SJSA1 (cell line): ENCODE data around the gene VWF. TPM values are rescaled to one million over a fixed set of nuclear protein-coding genes. Genes with fewer than 3 reads are reported as not detected.
"Not testable (repeated sequence)": the region's sequence is repeated elsewhere in the genome, so short reads cannot be mapped to it uniquely, and the experiment has no call there.

Source experiments
- DNase-seq, 2 experiments: peaks; one replicate each; pipeline ENCODE4 v3.0.0-alpha.2; 2015 to 2020; ENCODE audit warnings: low spot score in 2 of 2, low read depth in 1 of 2
- H3K27ac ChIP-seq: fragments of 250-450 bp; sonication (Bioruptor Pico); 2 replicates; pipeline ENCODE4 v1.5.1; 2020; ENCODE audit warnings: mild to moderate bottlenecking, moderate library complexity
- H3K27me3 ChIP-seq: fragments of 250-450 bp; sonication (Bioruptor Pico); replicated peaks from 2 replicates; pipeline ENCODE4 v1.5.1; 2020; ENCODE audit warnings: mild to moderate bottlenecking, moderate library complexity
- H3K36me3 ChIP-seq: fragments of 250-450 bp; sonication (Bioruptor Pico); 2 replicates; pipeline ENCODE4 v1.5.1; 2020; ENCODE audit warnings: mild to moderate bottlenecking
- H3K4me1 ChIP-seq: fragments of 250-450 bp; sonication (Bioruptor Pico); replicated peaks from 2 replicates; pipeline ENCODE4 v1.6.1; 2021; ENCODE audit warnings: mild to moderate bottlenecking
- H3K4me3 ChIP-seq: fragments of 250-450 bp; sonication (Bioruptor Pico); 2 replicates; pipeline ENCODE4 v1.5.1; 2020; ENCODE audit warnings: mild to moderate bottlenecking
- H3K9me3 ChIP-seq: fragments of 250-450 bp; sonication (Bioruptor Pico); replicated peaks from 2 replicates; pipeline ENCODE4 v1.5.1; 2020; ENCODE audit warnings: mild to moderate bottlenecking
- total RNA-seq: library from RNA; depleted of rRNA; stranded (reverse); fragments of >200 nt; shearing (Covaris generic); gene quantifications from 2 replicates; pipeline ENCODE4 v1.2.3, GENCODE V29; 2014; rRNA removed

Gene VWF
- total RNA-seq: 0.09 and 0.50 TPM in 2 replicates

GRCh38 chr12:6124411-6125309, at the start of gene VWF:
VWF (minus strand) TSS chr12:6124670; CDS start chr12:6123196, 1,474 bp downstream.
- H3K9me3 ChIP-seq: no peaks in the 10 kb centered on the region
- H3K4me3 ChIP-seq: no peak within 1 kb of the TSS
- no peak within 1 kb of the TSS for H3K27ac ChIP-seq
- no peaks in the 10 kb centered on the region for H3K36me3 ChIP-seq
- no peaks in the 10 kb centered on the region for H3K27me3 ChIP-seq
- peaks cover 3% of the 10 kb centered on the region for H3K4me1 ChIP-seq
- DNase-seq: no peak

GRCh38 chr12:6172862-6173261, 48.4 kb upstream of the VWF start:
- Histone ChIP-seq H3K27ac (no peak overlapping the region), H3K4me3 (no peak overlapping the region), H3K4me1 (peaks cover 12% of the 10 kb centered on the region), H3K9me3 (no peaks in the 10 kb centered on the region), H3K36me3 (no peaks in the 10 kb centered on the region), H3K27me3 (no peaks in the 10 kb centered on the region)
- DNase-seq: no peak

- Histone ChIP-seq H3K36me3 (no peaks in the 10 kb centered on the region), H3K27me3 (no peaks in the 10 kb centered on the region), H3K9me3 (no peaks in the 10 kb centered on the region), H3K4me1 (peaks cover 20% of the 10 kb centered on the region), H3K27ac (no peak overlapping the region), H3K4me3 (no peak overlapping the region)
- DNase-seq: no peak
Measured at GRCh38 chr12:6172086-6172485, 47.6 kb upstream of the VWF start.

GRCh38 chr12:6171409-6172015, 47.0 kb upstream of the VWF start:
- H3K36me3 ChIP-seq: no peaks in the 10 kb centered on the region
- no peak overlapping the region for H3K27ac ChIP-seq
- no peak for DNase-seq
- H3K27me3 ChIP-seq: no peaks in the 10 kb centered on the region
- no peaks in the 10 kb centered on the region for H3K9me3 ChIP-seq
- peaks cover 26% of the 10 kb centered on the region for H3K4me1 ChIP-seq
- no peak overlapping the region for H3K4me3 ChIP-seq

GRCh38 chr12:6167327-6168280, 43.1 kb upstream of the VWF start:
- H3K27me3 ChIP-seq: no peaks in the 10 kb centered on the region
- no peak overlapping the region for H3K4me3 ChIP-seq

GRCh38 chr12:6166808-6167207, 42.3 kb upstream of the VWF start:
- H3K27me3 ChIP-seq: no peaks in the 10 kb centered on the region
- H3K36me3 ChIP-seq: no peaks in the 10 kb centered on the region
- peaks cover 31% of the 10 kb centered on the region for H3K4me1 ChIP-seq
- DNase-seq: no peak
- peak overlapping the region; percentile 89 for H3K27ac ChIP-seq
- H3K9me3 ChIP-seq: no peaks in the 10 kb centered on the region
- no peak overlapping the region for H3K4me3 ChIP-seq

More at GRCh38 chr12:6167327-6168280, 43.1 kb upstream of the VWF start:
- H3K9me3 ChIP-seq: no peaks in the 10 kb centered on the region
- H3K4me1 ChIP-seq: peaks cover 31% of the 10 kb centered on the region
- no peaks in the 10 kb centered on the region for H3K36me3 ChIP-seq
- peak; percentile 92 to 96 for DNase-seq
- H3K27ac ChIP-seq: peak overlapping the region; percentile 89

GRCh38 chr12:6165395-6165794, 40.9 kb upstream of the VWF start:
- Histone ChIP-seq H3K9me3 (no peaks in the 10 kb centered on the region), H3K4me3 (no peak overlapping the region), H3K27ac (no peak overlapping the region), H3K4me1 (peaks cover 45% of the 10 kb centered on the region), H3K27me3 (no peaks in the 10 kb centered on the region), H3K36me3 (no peaks in the 10 kb centered on the region)
- no peak for DNase-seq

GRCh38 chr12:6163416-6164060, 39.1 kb upstream of the VWF start:
- no peak for DNase-seq
- H3K4me3 ChIP-seq: no peak overlapping the region
- H3K36me3 ChIP-seq: no peaks in the 10 kb centered on the region
- H3K27me3 ChIP-seq: no peaks in the 10 kb centered on the region
- no peaks in the 10 kb centered on the region for H3K9me3 ChIP-seq
- peaks cover 50% of the 10 kb centered on the region for H3K4me1 ChIP-seq
- H3K27ac ChIP-seq: no peak overlapping the region

- peaks cover 40% of the 10 kb centered on the region for H3K4me1 ChIP-seq
- DNase-seq: no peak
- no peaks in the 10 kb centered on the region for H3K27me3 ChIP-seq
- no peaks in the 10 kb centered on the region for H3K36me3 ChIP-seq
- no peak overlapping the region for H3K27ac ChIP-seq
- H3K4me3 ChIP-seq: no peak overlapping the region
- H3K9me3 ChIP-seq: no peaks in the 10 kb centered on the region; the same call in 1 of the 2 replicates
Measured at GRCh38 chr12:6161124-6161882, 36.8 kb upstream of the VWF start.

- H3K4me1 ChIP-seq: peaks cover 37% of the 10 kb centered on the region
- H3K9me3 ChIP-seq, H3K27ac ChIP-seq, H3K4me3 ChIP-seq, H3K36me3 ChIP-seq, DNase-seq, H3K27me3 ChIP-seq: not testable (repeated sequence)
Measured at GRCh38 chr12:6160049-6160649, 35.7 kb upstream of the VWF start.

GRCh38 chr12:6159166-6160011, 34.9 kb upstream of the VWF start:
- not testable (repeated sequence) for H3K9me3 ChIP-seq, H3K36me3 ChIP-seq, H3K4me3 ChIP-seq, DNase-seq, H3K27me3 ChIP-seq
- H3K27ac ChIP-seq: peak overlapping the region; percentile 58
- peaks cover 37% of the 10 kb centered on the region for H3K4me1 ChIP-seq

GRCh38 chr12:6158749-6159148, 34.3 kb upstream of the VWF start:
- DNase-seq: no peak
- Histone ChIP-seq H3K4me1 (peaks cover 37% of the 10 kb centered on the region), H3K36me3 (no peaks in the 10 kb centered on the region), H3K9me3 (no peaks in the 10 kb centered on the region; the same call in 1 of the 2 replicates), H3K27ac (peak overlapping the region; percentile 58), H3K4me3 (no peak overlapping the region), H3K27me3 (no peaks in the 10 kb centered on the region)
